Karpas-422 (cell line): ENCODE data around the gene MDGA2. TPM values are rescaled to one million over a fixed set of nuclear protein-coding genes. Genes with fewer than 3 reads are reported as not detected.
"Not testable (repeated sequence)": the region's sequence is repeated elsewhere in the genome, so short reads cannot be mapped to it uniquely, and the experiment has no call there.

Experiments used
- DNase-seq: peaks from one replicate; pipeline ENCODE4 v3.0.0-alpha.2; 2015
- H2AFZ ChIP-seq: fragments of 200-600 bp; sonication (generic); 2 replicates; pipeline ENCODE4 v1.6.1; 2014; ENCODE audit warnings: antibody characterized with exemption, low read length, mixed read lengths
- H3K27ac ChIP-seq: fragments of 200-600 bp; sonication (generic); 2 replicates; pipeline ENCODE4 v1.5.1; 2014; ENCODE audit warnings: mild to moderate bottlenecking, low read length, moderate library complexity
- H3K27me3 ChIP-seq: fragments of 200-600 bp; sonication (generic); 2 replicates; pipeline ENCODE4 v1.6.1; 2014; ENCODE audit warnings: low read length, mixed read lengths
- H3K36me3 ChIP-seq: fragments of 200-600 bp; sonication (generic); 2 replicates; pipeline ENCODE4 v1.6.1; 2014; ENCODE audit warnings: low read length, mixed read lengths; ENCODE audit not compliant: insufficient read depth
- H3K4me1 ChIP-seq: fragments of 200-600 bp; sonication (generic); 2 replicates; pipeline ENCODE4 v1.6.1; 2014; ENCODE audit warnings: mild to moderate bottlenecking, low read length, mixed read lengths
- H3K4me2 ChIP-seq: fragments of 200-600 bp; sonication (generic); 2 replicates; pipeline ENCODE4 v1.6.1; 2014; ENCODE audit warnings: low read length, low read depth, mild to moderate bottlenecking; ENCODE audit not compliant: poor library complexity, severe bottlenecking
- H3K4me3 ChIP-seq: fragments of 200-600 bp; sonication (generic); 2 replicates; pipeline ENCODE4 v1.5.1; 2014; ENCODE audit warnings: mild to moderate bottlenecking, antibody characterized with exemption, low read length, mixed read lengths
- H3K79me2 ChIP-seq: fragments of 200-600 bp; sonication (generic); 2 replicates; pipeline ENCODE4 v1.6.1; 2014; ENCODE audit warnings: mild to moderate bottlenecking, low read length, mixed read lengths
- H3K9ac ChIP-seq: fragments of 200-600 bp; sonication (generic); 2 replicates; pipeline ENCODE4 v1.6.0; 2014; ENCODE audit warnings: low read length
- H3K9me2 ChIP-seq: fragments of 200-600 bp; sonication (generic), shearing (Covaris generic); replicated peaks from 2 replicates; pipeline ENCODE4 v1.6.0; 2014; ENCODE audit warnings: mild to moderate bottlenecking, low read length, moderate library complexity; ENCODE audit not compliant: insufficient read depth
- H3K9me3 ChIP-seq: fragments of 300-700, 200-600 bp; sonication (generic); 2 replicates; pipeline ENCODE4 v1.6.1; 2014; ENCODE audit warnings: low read length, mixed read lengths
- H4K20me1 ChIP-seq: fragments of 200-600 bp; sonication (generic); 2 replicates; pipeline ENCODE4 v1.6.1; 2014; ENCODE audit warnings: mild to moderate bottlenecking, antibody characterized with exemption, low read length, low read depth; ENCODE audit not compliant: insufficient read depth
- total RNA-seq: library from RNA; depleted of rRNA; stranded (reverse); fragments of >200 nt; shearing (Covaris generic); gene quantifications from 2 replicates; pipeline ENCODE4 v1.2.3, GENCODE V29; 2014; ENCODE audit warnings: low replicate concordance

MDGA2 gene
- total RNA-seq, 1 experiment from 2014 or later = not detected

GRCh38 chr14:47657143-47657542, 18.3 kb downstream of the MDGA2 start:
- Histone ChIP-seq H3K9me3 (peaks cover 69% of the 10 kb centered on the region), H2AFZ (no peak overlapping the region), H3K27me3 (no peaks in the 10 kb centered on the region), H3K9me2 (no peaks in the 10 kb centered on the region), H3K4me2 (no peak overlapping the region), H3K9ac (no peak overlapping the region), H3K27ac (no peak overlapping the region), H3K79me2 (no peaks in the 10 kb centered on the region), H4K20me1 (no peaks in the 10 kb centered on the region), H3K4me3 (no peak overlapping the region), H3K4me1 (no peaks in the 10 kb centered on the region), H3K36me3 (no peaks in the 10 kb centered on the region)
- no peak for DNase-seq

- H3K79me2 ChIP-seq = no peaks in the 10 kb centered on the region
- H3K36me3 ChIP-seq = no peaks in the 10 kb centered on the region
- H3K4me3 ChIP-seq = no peak overlapping the region
- H4K20me1 ChIP-seq = no peaks in the 10 kb centered on the region
- no peaks in the 10 kb centered on the region for H3K4me1 ChIP-seq
- no peak overlapping the region for H3K4me2 ChIP-seq
- H3K9me2 ChIP-seq = no peaks in the 10 kb centered on the region
- H3K9me3 ChIP-seq = peaks cover 72% of the 10 kb centered on the region
- no peak overlapping the region for H3K9ac ChIP-seq
- H3K27ac ChIP-seq = no peak overlapping the region
- no peak overlapping the region for H2AFZ ChIP-seq
- H3K27me3 ChIP-seq = no peaks in the 10 kb centered on the region
- no peak for DNase-seq
Observed at GRCh38 chr14:47651337-47651736, 24.1 kb downstream of the MDGA2 start.

- no peak for DNase-seq
- Histone ChIP-seq H3K4me3 (no peak overlapping the region), H3K36me3 (no peaks in the 10 kb centered on the region), H3K27ac (no peak overlapping the region), H3K79me2 (no peaks in the 10 kb centered on the region), H3K4me1 (no peaks in the 10 kb centered on the region), H3K9ac (no peak overlapping the region), H4K20me1 (no peaks in the 10 kb centered on the region), H3K4me2 (no peak overlapping the region), H3K9me3 (peaks cover 75% of the 10 kb centered on the region), H2AFZ (no peak overlapping the region), H3K27me3 (no peaks in the 10 kb centered on the region), H3K9me2 (no peaks in the 10 kb centered on the region)
Observed at GRCh38 chr14:47637753-47638152, 37.7 kb downstream of the MDGA2 start.

DNA sequence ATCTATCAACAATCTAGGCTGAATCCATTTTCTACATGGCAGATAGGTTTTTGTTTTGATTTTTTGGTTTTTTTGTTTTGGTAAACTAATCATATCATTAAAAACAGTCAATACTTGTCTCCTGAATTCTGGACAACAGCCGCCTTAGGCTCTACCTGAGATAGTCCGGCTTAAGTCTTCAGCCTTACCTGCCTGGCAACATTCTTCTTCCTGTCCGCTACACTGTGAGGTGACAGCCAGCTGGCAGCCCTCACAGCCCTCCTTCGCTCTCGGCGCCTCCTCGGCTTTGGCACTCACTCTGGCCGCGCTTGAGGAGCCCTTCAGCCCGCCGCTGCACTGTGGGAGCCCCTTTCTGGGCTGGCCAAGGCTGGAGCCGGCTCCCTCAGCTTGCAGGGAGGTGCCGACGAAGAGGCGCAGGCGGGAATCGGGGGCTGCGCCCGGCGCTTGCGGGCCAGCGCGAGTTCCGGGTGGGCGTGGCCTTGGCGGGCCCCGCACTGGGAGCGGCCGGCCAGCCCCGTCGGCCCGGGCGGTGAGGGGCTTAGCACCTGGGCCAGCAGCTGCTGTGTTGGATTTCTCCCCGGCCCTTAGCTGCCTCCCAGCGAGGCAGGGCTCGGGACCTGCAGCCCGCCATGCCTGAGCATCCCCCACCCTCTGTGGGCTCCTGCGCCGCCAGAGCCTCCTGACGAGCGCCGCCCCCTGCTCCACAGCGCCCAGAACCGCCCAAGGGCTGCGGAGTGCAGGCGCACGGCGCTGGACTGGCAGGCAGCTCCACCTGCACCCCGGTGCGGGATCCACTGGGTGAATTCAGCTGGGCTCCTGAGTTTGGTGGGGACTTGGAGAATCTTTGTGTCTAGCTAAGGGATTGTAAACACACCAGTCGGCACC, 49.0 kb downstream of the MDGA2 start:
- H3K4me3 ChIP-seq = no peak overlapping the region
- no peaks in the 10 kb centered on the region for H3K9me2 ChIP-seq
- H2AFZ ChIP-seq = no peak overlapping the region
- no peaks in the 10 kb centered on the region for H3K4me1 ChIP-seq
- H3K9ac ChIP-seq = no peak overlapping the region
- no peak overlapping the region for H3K4me2 ChIP-seq
- H3K9me3 ChIP-seq = peaks cover 62% of the 10 kb centered on the region
- DNase-seq = no peak
- H3K79me2 ChIP-seq = no peaks in the 10 kb centered on the region
- no peaks in the 10 kb centered on the region for H4K20me1 ChIP-seq
- no peaks in the 10 kb centered on the region for H3K27me3 ChIP-seq
- no peak overlapping the region for H3K27ac ChIP-seq
- no peaks in the 10 kb centered on the region for H3K36me3 ChIP-seq

- not testable (repeated sequence) for H3K9ac ChIP-seq, H3K4me2 ChIP-seq, H3K36me3 ChIP-seq, DNase-seq, H3K27ac ChIP-seq, H4K20me1 ChIP-seq, H2AFZ ChIP-seq, H3K79me2 ChIP-seq, H3K4me1 ChIP-seq, H3K9me2 ChIP-seq, H3K27me3 ChIP-seq, H3K4me3 ChIP-seq
- peaks cover 55% of the 10 kb centered on the region for H3K9me3 ChIP-seq
Observed at GRCh38 chr14:47624126-47624525, 51.3 kb downstream of the MDGA2 start.

DNA sequence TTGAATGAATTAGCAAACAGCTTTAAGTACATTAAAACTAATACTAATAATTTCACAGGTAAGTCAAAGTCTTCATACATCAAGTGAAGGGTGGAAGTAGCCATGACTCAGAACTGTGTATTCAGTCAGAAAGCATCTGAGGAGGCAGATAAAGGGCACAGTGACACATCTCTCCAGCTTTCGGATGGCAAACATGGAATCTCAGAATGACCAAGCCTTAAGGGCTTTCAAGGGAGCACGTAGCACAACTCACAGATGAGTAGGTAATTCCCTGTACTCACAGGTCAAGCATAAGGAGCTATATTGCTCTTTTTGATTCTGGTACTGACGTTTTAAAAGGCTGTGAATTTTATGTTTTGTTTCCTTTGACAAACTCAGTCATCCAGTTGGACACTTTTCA, 56.0 kb downstream of the MDGA2 start:
- H3K9ac ChIP-seq = no peak overlapping the region
- H4K20me1 ChIP-seq = no peaks in the 10 kb centered on the region
- H3K9me3 ChIP-seq = peaks cover 55% of the 10 kb centered on the region
- H3K27me3 ChIP-seq = no peaks in the 10 kb centered on the region
- no peak overlapping the region for H3K4me3 ChIP-seq
- H3K36me3 ChIP-seq = no peaks in the 10 kb centered on the region
- no peak overlapping the region for H3K27ac ChIP-seq
- no peak overlapping the region for H2AFZ ChIP-seq
- H3K79me2 ChIP-seq = no peaks in the 10 kb centered on the region
- H3K4me2 ChIP-seq = no peak overlapping the region
- DNase-seq = no peak
- H3K9me2 ChIP-seq = no peaks in the 10 kb centered on the region
- H3K4me1 ChIP-seq = no peaks in the 10 kb centered on the region

GRCh38 chr14:47606566-47606965, 68.8 kb downstream of the MDGA2 start:
- no peak overlapping the region for H3K27ac ChIP-seq
- no peak for DNase-seq
- H3K4me2 ChIP-seq = no peak overlapping the region
- H3K9ac ChIP-seq = no peak overlapping the region
- H3K27me3 ChIP-seq = no peaks in the 10 kb centered on the region
- peaks cover 51% of the 10 kb centered on the region for H3K9me3 ChIP-seq
- no peaks in the 10 kb centered on the region for H3K36me3 ChIP-seq
- H3K79me2 ChIP-seq = no peaks in the 10 kb centered on the region
- no peak overlapping the region for H2AFZ ChIP-seq
- H3K4me3 ChIP-seq = no peak overlapping the region
- H3K9me2 ChIP-seq = no peaks in the 10 kb centered on the region
- H4K20me1 ChIP-seq = no peaks in the 10 kb centered on the region
- H3K4me1 ChIP-seq = no peaks in the 10 kb centered on the region

- DNase-seq = no peak
Observed at GRCh38 chr14:47596860-47597259, 78.5 kb downstream of the MDGA2 start.

More at GRCh38 chr14:47596860-47597259, 78.5 kb downstream of the MDGA2 start:
- Histone ChIP-seq H3K9me3 (peaks cover 47% of the 10 kb centered on the region), H3K9me2 (no peaks in the 10 kb centered on the region; the same call in 1 of the 2 replicates), H3K27ac (no peak overlapping the region), H3K4me1 (no peaks in the 10 kb centered on the region), H4K20me1 (no peaks in the 10 kb centered on the region), H3K79me2 (no peaks in the 10 kb centered on the region), H3K4me2 (no peak overlapping the region), H3K9ac (no peak overlapping the region), H3K27me3 (no peaks in the 10 kb centered on the region), H3K4me3 (no peak overlapping the region), H3K36me3 (no peaks in the 10 kb centered on the region), H2AFZ (no peak overlapping the region)
